H1 (cell line): Measurements from ENCODE around the gene DUSP3. TPM values are rescaled to one million over a fixed set of nuclear protein-coding genes. Genes with fewer than 3 reads are reported as not detected.
"Not testable (repeated sequence)": the region's sequence is repeated elsewhere in the genome, so short reads cannot be mapped to it uniquely, and the experiment has no call there.

ENCODE experiments used
- CTCF ChIA-PET: fragments of 300-600 bp; sonication (Branson Sonifier 250); formaldehyde crosslinking; loops from one replicate; lab custom pipeline; 2021; ENCODE audit not compliant: partially characterized antibody; lab: Charles Lee
- POLR2A ChIA-PET: fragments of 300-600 bp; sonication (Branson Sonifier 250); formaldehyde crosslinking; loops from one replicate; lab custom pipeline; 2021; ENCODE audit warnings: inconsistent platforms; ENCODE audit not compliant: partially characterized antibody; lab: Charles Lee
- DNase-seq, 2 experiments: peaks; one replicate each; pipeline versions ENCODE4 v3.0.0 to v3.0.0-alpha.2; 2010 to 2022; ENCODE audit warnings: low spot score in 2 of 2, low read depth in 1 of 2, mixed read lengths in 1 of 2
- FAIRE-seq: peaks from 2 replicates; lab custom pipeline; 2011; peaks lifted over from hg19 to GRCh38; lab: Jason Lieb, UNC
- H2AFZ ChIP-seq: 2 replicates; pipeline ENCODE4 v1.8.1; 2012; ENCODE audit warnings: low read length, inconsistent platforms
- H2AK5ac ChIP-seq: 2 replicates; pipeline ENCODE4 v1.6.1; 2013; ENCODE audit warnings: low read depth, low read length
- H2BK120ac ChIP-seq: replicated peaks from 2 replicates; pipeline ENCODE3; 2013; ENCODE audit warnings: low read depth, low read length, inconsistent platforms
- H2BK12ac ChIP-seq: 2 replicates; pipeline ENCODE4 v1.6.1; 2013; ENCODE audit warnings: low read depth, low read length
- H2BK15ac ChIP-seq: 2 replicates; pipeline ENCODE4 v1.6.1; 2013; ENCODE audit warnings: low read length
- H2BK20ac ChIP-seq: 2 replicates; pipeline ENCODE4 v1.6.1; 2013; ENCODE audit warnings: low read length
- H2BK5ac ChIP-seq: 2 replicates; pipeline ENCODE4 v1.6.1; 2013; ENCODE audit warnings: low read depth, low read length
- H3K14ac ChIP-seq: 2 replicates; pipeline ENCODE4 v1.6.1; 2013; ENCODE audit warnings: inconsistent platforms; ENCODE audit not compliant: insufficient read length
- H3K18ac ChIP-seq: 2 replicates; pipeline ENCODE4 v1.6.1; 2013; ENCODE audit warnings: low read length; ENCODE audit errors: extremely low read depth
- H3K23ac ChIP-seq: 2 replicates; pipeline ENCODE4 v1.6.1; 2013; ENCODE audit warnings: inconsistent platforms; ENCODE audit not compliant: insufficient read length
- H3K23me2 ChIP-seq: 2 replicates; pipeline ENCODE4 v1.6.1; 2013; ENCODE audit warnings: low read depth, low read length
- H3K27ac ChIP-seq: 2 replicates; pipeline ENCODE4 v1.6.1; 2011; ENCODE audit warnings: low read depth, low read length, inconsistent platforms
- H3K27me3 ChIP-seq, 4 experiments: replicated peaks in 1 of 4; 1 replicate in 1 of 4; 2 replicates in 3 of 4; pipeline versions ENCODE4 v1.6.1 to v1.8.1; 2011 to 2013; ENCODE audit warnings: low read length in 3 of 4, mild to moderate bottlenecking in 3 of 4, inconsistent platforms in 2 of 4, mixed read lengths in 2 of 4, moderate library complexity in 1 of 4; ENCODE audit not compliant: control insufficient read depth in 3 of 4, insufficient read depth in 3 of 4; ENCODE audit errors: extremely low read depth in 1 of 4
- H3K36me3 ChIP-seq, 4 experiments: 2 replicates each; pipeline versions ENCODE4 v1.6.1 to v1.8.1; 2011 to 2013; ENCODE audit warnings: mild to moderate bottlenecking in 4 of 4, low read length in 3 of 4, moderate library complexity in 2 of 4, control low read depth in 1 of 4, inconsistent platforms in 1 of 4; ENCODE audit not compliant: insufficient read depth in 4 of 4, control insufficient read depth in 2 of 4
- H3K4ac ChIP-seq: replicated peaks from 2 replicates; pipeline ENCODE3; 2013; ENCODE audit warnings: low read length, low read depth, mixed read lengths, inconsistent platforms; ENCODE audit not compliant: insufficient read length
- H3K4me1 ChIP-seq, 4 experiments: replicated peaks in 1 of 4; 1 replicate in 1 of 4; 2 replicates in 3 of 4; pipeline versions ENCODE4 v1.6.1 to v1.8.1; 2011 to 2013; ENCODE audit warnings: low read length in 3 of 4, inconsistent platforms in 2 of 4, mixed read lengths in 1 of 4; ENCODE audit not compliant: insufficient read depth in 4 of 4, control insufficient read depth in 3 of 4
- H3K4me2 ChIP-seq, 2 experiments: 2 replicates each; pipeline versions ENCODE4 v1.6.1 to v1.8.1; 2011 to 2013; ENCODE audit warnings: low read depth in 2 of 2, low read length in 2 of 2, control low read depth in 1 of 2, inconsistent platforms in 1 of 2, mild to moderate bottlenecking in 1 of 2; ENCODE audit not compliant: insufficient read depth in 1 of 2
- H3K4me3 ChIP-seq, 4 experiments: fragments of 200-600, 300-600 bp in 1 of 4; sonication (generic), shearing (Covaris generic), sonication (Bioruptor Twin) in 1 of 4; 2 replicates each; pipeline versions ENCODE4 v1.5.1 to v1.8.1; 2011 to 2016; ENCODE audit warnings: low read length in 4 of 4, low read depth in 3 of 4, control low read depth in 2 of 4, inconsistent platforms in 2 of 4, mild to moderate bottlenecking in 2 of 4, mixed read lengths in 1 of 4, moderate library complexity in 1 of 4; ENCODE audit not compliant: insufficient read depth in 2 of 4; ENCODE audit errors: extremely low read depth in 1 of 4
- H3K56ac ChIP-seq: replicated peaks from 2 replicates; pipeline ENCODE3; 2013; ENCODE audit warnings: low read depth, mild to moderate bottlenecking, mixed read lengths, low read length, inconsistent platforms; ENCODE audit not compliant: insufficient read length
- H3K79me1 ChIP-seq: 2 replicates; pipeline ENCODE4 v1.6.1; 2013; ENCODE audit warnings: low read depth, low read length, control low read depth
- H3K79me2 ChIP-seq, 2 experiments: 2 replicates each; pipeline versions ENCODE4 v1.6.1 to v1.8.1; 2012 to 2013; ENCODE audit warnings: low read length in 2 of 2, mild to moderate bottlenecking in 2 of 2, inconsistent platforms in 1 of 2; ENCODE audit not compliant: insufficient read depth in 2 of 2, control insufficient read depth in 1 of 2
- H3K9ac ChIP-seq, 4 experiments: replicated peaks in 1 of 4; 1 replicate in 1 of 4; 2 replicates in 3 of 4; pipeline versions ENCODE4 v1.6.1 to v1.8.1; 2011 to 2013; ENCODE audit warnings: low read depth in 3 of 4, low read length in 3 of 4, control low read depth in 2 of 4, mild to moderate bottlenecking in 2 of 4, moderate library complexity in 2 of 4, inconsistent platforms in 1 of 4; ENCODE audit errors: extremely low read depth in 1 of 4
- H3K9me3 ChIP-seq, 2 experiments: 2 replicates each; pipeline versions ENCODE4 v1.6.1 to v1.8.1; 2012 to 2013; ENCODE audit warnings: mild to moderate bottlenecking in 2 of 2, moderate library complexity in 2 of 2, control low read depth in 1 of 2, inconsistent platforms in 1 of 2, low read depth in 1 of 2, low read length in 1 of 2, mixed read lengths in 1 of 2; ENCODE audit not compliant: insufficient read depth in 2 of 2
- H4K20me1 ChIP-seq, 2 experiments: replicated peaks in 1 of 2; 2 replicates each; pipeline versions ENCODE3 to v1.8.1; 2011 to 2013; ENCODE audit warnings: inconsistent platforms in 2 of 2, low read length in 2 of 2, mild to moderate bottlenecking in 1 of 2; ENCODE audit not compliant: insufficient read depth in 2 of 2, control insufficient read depth in 1 of 2
- H4K5ac ChIP-seq: 2 replicates; pipeline ENCODE4 v1.6.1; 2013; ENCODE audit warnings: low read length, low read depth, mixed read lengths, inconsistent platforms; ENCODE audit not compliant: insufficient read length
- H4K8ac ChIP-seq: 2 replicates; pipeline ENCODE4 v1.8.0; 2013; ENCODE audit warnings: mild to moderate bottlenecking, moderate library complexity, low read length, inconsistent platforms; ENCODE audit not compliant: insufficient read depth; ENCODE audit errors: extremely low read depth
- H4K91ac ChIP-seq: replicated peaks from 2 replicates; pipeline ENCODE3; 2013; ENCODE audit warnings: low read length, mixed read lengths, inconsistent platforms; ENCODE audit not compliant: insufficient read length
- WGBS, 2 experiments: shearing (Covaris generic) in 1 of 2; methylation state at CpG; one replicate each; pipeline versions ENCODE4 v1.1.6 to v1.1.7; 2013 to 2015; ENCODE audit warnings: low lambda C conversion rate in 2 of 2, mixed read lengths in 2 of 2, inconsistent platforms in 1 of 2, low coverage in 1 of 2, missing lambda C conversion rate in 1 of 2; ENCODE audit not compliant: insufficient replicate concordance in 2 of 2, insufficient coverage in 1 of 2, insufficient read length in 1 of 2; ENCODE audit errors: extremely low coverage in 1 of 2, missing lambda C conversion rate in 1 of 2; 5-methylcytosine and 5-hydroxymethylcytosine counted together
- polyA plus RNA-seq, 7 experiments: library from polyadenylated mRNA; depleted of rRNA in 3 of 7; stranded (reverse) in 5 of 7; unstranded in 2 of 7; fragments of >200 nt in 5 of 7; fragments of 200-250 nt in 2 of 7; gene quantifications; 1 replicate in 5 of 7; 2 replicates in 1 of 7; 4 replicates in 1 of 7; pipeline versions ENCODE4 v1.2.1 to v1.2.3, GENCODE V29; 2011 to 2013; ENCODE audit warnings: missing spikeins in 2 of 7, mixed read lengths in 2 of 7
- total RNA-seq: library from RNA; stranded (reverse); fragmentation: NEBNext Ultra II Directional; extraction: Animal tissue kit (Norgen Biotek cat#: 25700); gene quantifications from 2 replicates; pipeline ENCODE4 v1.2.1, GENCODE V29; 2021

DUSP3 gene
- total and polyA plus RNA-seq, 2 of the 8 experiments (the other 6 are each of a cell fraction or from before 2014, with no cell fraction given) = 15.1 to 21.2 TPM

DNA sequence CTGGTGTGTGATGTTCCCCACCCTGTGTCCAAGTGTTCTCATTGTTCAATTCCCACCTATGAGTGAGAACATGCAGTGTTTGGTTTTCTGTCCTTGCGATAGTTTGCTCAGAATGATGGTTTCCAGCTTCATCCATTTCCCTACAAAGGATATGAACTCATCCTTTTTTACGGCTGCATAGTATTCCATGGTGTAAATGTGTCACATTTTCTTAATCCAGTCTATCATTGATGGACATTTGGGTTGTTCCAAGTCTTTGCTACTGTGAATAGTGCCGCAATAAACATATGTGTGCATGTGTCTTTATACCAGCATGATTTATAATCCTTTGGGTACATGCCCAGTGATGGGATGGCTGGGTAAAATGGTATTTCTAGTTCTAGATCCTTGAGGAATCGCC, 13.9 kb upstream of the DUSP3 start:
- H3K27me3 ChIP-seq, H4K20me1 ChIP-seq, DNase-seq, H2BK5ac ChIP-seq, H3K4me1 ChIP-seq, H3K18ac ChIP-seq, H3K23me2 ChIP-seq, H4K8ac ChIP-seq, H2AFZ ChIP-seq, H2BK15ac ChIP-seq, H3K36me3 ChIP-seq, H3K23ac ChIP-seq, H2AK5ac ChIP-seq, H3K9ac ChIP-seq, H2BK120ac ChIP-seq, H2BK12ac ChIP-seq, H3K4ac ChIP-seq, H4K5ac ChIP-seq, H3K79me2 ChIP-seq, FAIRE-seq, POLR2A ChIA-PET, H3K14ac ChIP-seq, H3K27ac ChIP-seq, H3K4me2 ChIP-seq, H3K4me3 ChIP-seq, H2BK20ac ChIP-seq, H3K56ac ChIP-seq, H3K9me3 ChIP-seq, H3K79me1 ChIP-seq, H4K91ac ChIP-seq: not testable (repeated sequence)
- CTCF ChIA-PET = interaction anchor here (1.0 to 1.1 kb wide), 2 partner anchors 21 to 216 kb away, joined by 3 to 4 read pairs; no protein-coding TSS in a partner anchor
- 86% methylated on average over 4 of the region's 4 CpGs; no CpG with 5 or more reads in 1 of the 2 experiments for WGBS, 2 experiments
